NK-92 (cell line): Measurements from ENCODE around the gene KCNAB2.

Experiments used
- DNase-seq: peaks from one replicate; lab custom pipeline; 2025; ENCODE audit not compliant: unreplicated experiment; lab: John Stamatoyannopoulos, UW

The KCNAB2 gene

DNA sequence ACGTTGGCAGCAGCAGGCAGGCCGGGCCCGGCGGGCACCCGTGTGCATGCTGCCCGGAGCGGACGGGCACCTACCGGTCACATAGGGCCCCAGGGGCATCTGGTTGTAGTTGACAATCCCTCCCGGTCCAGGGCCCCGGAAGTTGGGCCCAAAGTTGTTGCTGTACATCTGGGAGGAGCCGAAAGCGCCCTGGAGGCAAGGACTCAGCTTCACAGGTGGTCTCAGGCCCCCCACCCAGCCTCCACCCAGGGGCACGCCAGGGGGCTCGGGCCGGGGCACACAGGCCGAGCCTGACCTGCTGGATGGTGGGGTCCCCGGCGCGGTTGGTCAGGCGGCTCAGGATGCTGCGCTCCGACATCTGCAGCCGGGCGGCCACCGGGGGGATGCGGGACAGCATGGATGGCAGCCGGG is 60.6 kb downstream of the KCNAB2 start:
- DNase-seq: no peak

DNA sequence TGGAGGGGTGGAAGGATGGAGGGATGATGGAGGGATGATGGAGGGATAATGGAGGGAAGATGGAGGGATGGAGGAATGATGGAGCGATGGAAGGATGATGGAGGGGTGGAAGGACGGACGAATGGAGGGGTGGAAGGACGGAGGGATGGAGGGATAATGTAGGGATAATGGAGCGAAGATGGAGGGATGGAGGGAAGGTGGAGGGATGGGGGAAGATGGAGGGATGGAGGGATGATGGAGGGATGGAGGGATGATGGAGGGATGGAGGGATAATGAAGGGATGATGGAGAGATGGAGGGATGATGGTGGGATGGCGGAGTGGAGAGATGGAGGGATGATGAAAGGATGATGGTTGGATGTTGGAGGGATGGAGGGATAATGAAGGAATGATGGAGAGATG is 61.3 kb downstream of the KCNAB2 start:
- no peak for DNase-seq

DNA sequence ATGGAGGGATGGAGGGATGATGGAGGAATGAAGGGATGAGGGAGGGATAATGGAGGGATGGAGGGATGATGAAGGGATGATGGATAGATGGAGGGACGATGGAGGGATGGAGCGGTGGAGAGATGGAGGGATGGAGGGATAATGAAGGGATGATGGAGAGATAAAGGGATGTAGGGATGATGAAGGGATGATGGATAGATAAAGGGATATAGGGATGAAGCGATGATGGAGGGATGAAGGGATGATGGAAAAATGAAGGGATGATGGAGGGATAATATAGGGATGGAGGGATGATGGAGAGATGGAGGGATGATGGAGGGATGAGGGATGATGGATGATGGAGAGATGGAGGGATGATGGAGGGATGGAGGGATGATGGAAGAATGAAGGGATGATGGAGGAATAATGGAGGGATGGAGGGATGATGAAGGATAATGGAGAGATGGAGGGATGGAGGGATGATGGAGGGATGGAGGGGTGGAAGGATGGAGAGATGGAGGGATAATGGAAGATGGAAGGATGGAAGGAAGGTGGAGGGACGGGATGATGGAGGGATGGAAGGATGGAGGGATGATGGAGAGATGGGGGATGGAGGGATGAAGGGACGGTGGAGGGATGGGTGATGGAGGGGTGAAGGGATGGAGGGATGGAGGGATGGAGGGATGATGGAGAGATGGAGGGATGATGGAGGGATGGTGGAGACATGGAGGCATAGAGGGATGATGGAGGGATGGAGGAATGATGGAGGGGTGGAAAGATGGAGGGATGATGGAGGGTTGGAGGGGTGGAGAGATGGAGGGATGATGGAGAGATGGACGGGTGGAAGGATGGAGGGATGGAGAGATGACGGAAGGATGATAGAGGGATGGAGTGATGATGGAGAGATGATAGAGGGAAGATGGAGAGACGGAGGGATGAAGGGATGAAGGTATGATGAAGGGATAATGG is 62.0 kb downstream of the KCNAB2 start:
- no peak for DNase-seq

DNA sequence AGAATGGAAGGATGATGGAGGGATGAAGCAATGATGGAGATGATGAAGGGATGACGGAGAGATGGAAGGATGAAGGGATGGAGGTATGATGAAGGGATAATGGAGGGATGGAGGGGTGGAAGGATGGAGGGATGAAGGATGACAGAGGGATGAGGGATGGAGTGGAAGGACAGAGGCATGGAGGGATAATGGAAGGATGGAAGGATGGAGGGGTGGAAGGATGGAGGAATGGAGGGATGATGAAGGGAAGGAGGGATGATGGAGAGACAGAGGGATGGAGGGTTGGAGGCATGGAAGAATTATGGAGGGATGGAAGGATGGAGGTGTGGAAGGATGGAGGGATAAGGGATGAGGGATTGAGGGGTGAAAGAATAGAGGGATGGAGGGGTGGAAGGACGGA is 62.8 kb downstream of the KCNAB2 start:
- DNase-seq: no peak

DNA sequence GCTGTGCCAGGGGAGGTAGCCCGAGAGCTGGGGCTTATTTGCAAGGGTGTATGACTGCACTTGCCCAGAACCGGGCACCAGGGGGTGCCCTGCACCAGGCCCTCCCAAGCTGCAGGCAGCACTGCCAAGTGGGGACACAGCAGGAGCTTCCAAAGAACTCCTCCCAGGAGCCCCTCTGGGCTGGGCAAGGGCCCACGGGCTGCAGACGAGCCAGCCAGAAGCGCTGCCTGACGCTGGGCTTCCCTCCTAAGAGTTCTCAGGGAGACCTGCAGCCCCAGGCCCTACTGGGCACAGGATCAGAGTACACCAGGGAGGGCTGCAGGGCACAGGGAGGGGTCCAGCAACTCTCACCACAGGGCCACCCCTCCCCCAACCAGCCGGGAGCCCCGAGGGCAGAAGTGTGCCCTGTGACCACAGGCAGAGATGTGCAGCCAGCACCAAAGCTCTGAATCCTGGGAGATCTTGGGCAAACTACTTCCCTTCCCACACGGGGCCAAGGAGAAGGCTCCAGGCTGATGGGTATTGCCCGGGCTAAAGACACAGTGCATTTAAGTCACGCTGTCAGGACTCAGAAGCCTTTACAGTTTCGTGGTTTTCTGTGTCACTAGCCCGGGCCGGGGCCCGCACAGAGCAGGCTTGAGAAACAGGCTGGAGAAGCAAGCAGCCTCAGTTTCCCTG is 63.4 kb downstream of the KCNAB2 start:
- no peak for DNase-seq

DNA sequence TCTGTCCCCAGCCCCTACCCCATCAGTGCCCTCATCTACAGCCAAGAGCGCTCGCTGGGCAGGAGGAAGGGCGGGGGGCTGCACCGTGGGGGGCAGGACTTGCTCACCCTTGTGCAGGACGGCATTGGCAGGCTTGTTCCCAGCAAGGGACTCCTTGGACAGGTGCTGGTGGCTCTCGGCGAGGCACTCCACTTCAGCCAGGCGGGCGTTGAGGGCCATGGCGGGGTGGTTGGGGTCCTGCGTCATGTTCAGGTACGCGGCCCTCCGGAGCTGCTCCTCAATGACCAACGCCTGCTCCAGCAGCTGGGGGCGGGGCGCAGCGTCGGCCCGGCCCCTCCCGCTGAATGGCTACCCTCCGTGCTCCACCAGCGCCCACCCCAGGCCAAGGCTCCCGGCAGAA is 64.0 kb downstream of the KCNAB2 start:
- DNase-seq: no peak

DNA sequence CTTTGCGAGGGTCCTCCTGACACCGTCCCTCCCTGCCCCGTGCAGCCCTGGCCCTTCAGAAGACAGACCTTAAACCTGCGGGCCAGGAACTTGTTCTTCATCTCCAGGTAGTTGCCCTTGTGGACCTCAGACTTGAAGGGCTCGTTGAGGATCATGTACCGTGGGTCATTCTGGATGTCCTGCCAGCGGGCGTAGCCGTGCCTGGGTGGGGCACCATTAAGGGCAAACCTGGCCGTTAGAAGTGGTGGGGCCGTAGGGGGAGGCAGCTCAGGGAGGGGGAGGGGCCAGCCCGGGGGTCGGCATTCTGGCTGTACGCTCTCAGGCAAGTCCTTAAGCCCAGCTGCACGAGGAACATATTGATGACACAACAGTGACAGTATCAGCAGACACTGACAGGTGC is 64.6 kb downstream of the KCNAB2 start:
- no peak for DNase-seq

DNA sequence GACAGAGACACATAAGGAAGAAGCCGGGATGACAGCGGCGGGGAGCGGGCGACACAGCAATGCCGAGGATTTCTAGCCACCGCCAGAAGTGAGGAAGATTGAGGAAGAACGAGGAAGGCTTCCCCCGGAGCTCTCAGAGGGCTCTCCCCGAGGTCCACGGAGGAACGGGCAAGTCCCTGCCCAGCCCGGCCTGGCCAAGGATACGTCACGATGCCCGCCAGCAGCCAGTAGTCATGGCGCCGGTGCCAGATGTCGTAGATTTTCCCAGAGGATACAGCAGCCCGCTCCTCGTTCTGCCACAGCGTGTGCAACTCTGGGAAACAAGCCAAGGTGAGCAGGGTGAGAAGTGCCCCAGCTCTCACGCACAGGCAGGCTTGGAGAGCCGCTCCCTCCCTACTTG is 65.9 kb downstream of the KCNAB2 start:
- DNase-seq: no peak

DNA sequence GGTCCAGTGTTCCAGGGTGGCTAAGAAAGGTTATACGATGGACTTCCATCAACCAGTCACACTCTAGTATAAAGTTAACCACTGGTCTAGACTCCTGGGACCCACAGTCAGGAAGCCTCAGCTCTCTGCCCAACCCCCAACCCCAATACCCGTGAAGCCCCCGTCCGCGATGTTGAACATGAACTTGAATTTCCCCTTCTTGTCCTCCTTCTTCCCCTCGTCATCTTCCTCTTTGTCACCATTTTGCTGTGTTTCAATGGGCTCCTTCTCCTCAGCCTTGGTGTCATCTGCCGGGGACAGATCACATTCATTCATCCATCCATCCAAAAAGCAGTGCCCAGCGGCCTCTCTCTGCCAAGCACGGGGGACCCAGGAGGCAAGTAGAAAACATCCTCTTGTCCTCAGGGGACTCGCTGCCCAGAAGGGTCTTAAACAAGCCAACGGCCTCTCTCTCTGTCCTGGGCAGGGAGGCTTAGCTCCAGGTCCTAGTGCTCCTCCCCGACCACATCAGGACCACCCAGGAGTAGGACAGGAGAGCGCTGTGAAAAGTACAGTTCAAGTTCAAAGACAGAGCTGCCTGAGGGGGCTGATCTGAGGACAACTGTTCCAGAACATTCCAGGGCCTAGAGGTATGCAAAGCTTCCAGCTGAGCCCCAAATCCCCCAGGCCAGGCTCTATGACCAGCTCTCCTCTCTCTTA is 66.5 kb downstream of the KCNAB2 start:
- DNase-seq: no peak

DNA sequence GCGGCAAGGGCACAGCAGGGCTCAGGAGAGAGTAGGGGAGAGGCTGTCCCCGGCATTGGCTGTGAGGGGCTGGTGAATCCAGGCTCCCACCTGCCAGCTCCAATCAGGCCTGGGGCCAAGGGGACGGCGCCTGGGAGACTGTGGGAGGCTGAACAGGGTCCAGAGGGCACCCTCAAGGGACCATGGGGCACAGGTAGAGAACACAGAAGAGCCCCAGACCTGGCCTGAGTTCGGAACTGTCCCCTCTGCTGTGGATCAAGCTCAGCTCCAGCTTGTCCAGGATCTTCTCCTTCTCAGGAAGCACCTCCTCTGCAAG is 67.0 kb downstream of the KCNAB2 start:
- no peak for DNase-seq

DNA sequence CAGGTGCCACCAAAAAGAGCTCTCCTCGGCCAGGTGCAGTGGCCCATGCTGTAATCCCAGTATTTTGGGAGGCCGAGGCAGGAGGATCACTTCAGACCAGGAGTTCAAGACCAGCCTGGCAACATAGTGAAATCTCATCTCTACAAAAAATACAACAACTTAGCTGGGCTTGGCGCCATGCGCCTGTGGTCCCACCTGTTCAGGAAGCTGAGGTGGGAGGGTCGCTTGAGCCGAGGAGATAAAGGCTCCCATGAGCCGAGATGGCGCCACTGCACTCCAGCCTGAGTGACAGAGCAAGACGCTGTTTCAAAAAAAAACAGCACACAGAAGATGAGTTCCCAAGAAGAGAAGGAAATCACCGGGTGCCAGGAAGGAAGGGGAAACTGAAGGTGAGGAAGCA is 67.4 kb downstream of the KCNAB2 start:
- no peak for DNase-seq

DNA sequence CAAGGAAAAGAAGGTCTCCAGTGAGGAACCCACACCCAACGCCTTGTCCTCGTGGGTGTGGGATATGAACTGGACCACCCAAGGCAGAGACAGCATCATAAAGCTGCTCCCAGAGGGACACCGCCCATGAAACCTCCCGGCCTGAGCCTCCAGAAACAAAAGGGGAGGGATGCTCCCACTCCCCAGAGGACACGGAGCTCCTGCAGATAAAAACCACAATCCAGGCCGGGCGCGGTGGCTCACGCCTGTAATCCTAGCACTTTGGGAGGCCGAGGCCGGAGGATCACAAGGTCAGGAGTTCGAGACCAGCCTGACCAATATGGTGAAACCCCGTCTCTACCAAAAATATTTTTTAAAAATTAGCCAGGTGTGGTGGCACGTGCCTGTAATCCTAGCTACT is 68.1 kb downstream of the KCNAB2 start:
- DNase-seq: no peak

DNA sequence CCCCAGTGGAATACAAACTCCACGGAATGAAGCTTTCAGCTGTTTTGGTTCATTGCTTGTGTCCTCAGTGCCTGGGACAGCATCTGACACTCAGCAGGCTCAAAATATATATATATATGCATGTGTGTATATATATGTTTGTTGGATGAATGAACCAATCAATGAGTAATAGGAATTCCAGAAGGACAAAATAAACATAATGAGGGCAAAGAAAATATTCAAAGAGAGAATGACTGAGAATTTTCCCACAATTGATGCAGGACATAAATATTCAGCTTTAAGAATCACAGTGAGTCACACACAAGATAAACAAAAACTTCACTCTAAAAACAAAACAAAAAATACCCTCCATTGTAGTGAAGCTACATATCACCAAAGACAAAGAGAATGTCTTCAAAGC is 70.4 kb downstream of the KCNAB2 start:
- no peak for DNase-seq

DNA sequence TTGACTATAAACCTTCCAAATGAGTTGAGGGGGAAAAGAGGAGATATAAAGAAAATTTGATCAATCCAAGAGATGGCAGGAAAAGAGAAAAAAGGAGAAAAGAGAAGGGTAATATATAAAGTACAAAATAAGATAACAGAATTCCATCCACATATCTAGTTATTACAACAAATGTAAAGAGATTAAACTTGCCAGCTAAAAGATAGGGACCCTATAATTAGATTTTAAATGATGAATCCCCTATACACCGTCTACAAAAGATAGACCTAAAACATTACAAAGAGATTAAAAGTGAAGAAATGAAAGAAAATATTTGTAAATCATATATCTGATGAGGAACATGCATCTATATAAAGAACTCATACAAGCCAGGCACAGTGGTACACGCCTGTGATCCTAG is 71.4 kb downstream of the KCNAB2 start:
- no peak for DNase-seq

DNA sequence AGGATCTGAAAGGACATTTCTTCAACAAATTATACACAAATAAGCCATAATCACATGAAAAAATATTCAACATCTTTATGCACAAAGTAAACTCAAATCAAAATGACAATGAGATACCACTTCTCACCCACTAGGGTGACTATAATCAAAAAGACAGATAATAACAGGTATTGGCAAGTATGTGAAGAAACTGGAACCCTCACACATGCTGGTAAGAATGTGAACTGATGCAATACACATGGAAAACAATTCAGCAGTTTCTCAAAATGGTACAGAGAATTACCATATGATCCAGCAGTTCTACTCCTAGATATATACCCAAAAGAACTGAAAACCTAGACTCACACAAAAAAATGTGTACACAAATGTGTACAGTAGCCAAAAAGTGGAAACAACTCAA is 71.9 kb downstream of the KCNAB2 start:
- no peak for DNase-seq

DNA sequence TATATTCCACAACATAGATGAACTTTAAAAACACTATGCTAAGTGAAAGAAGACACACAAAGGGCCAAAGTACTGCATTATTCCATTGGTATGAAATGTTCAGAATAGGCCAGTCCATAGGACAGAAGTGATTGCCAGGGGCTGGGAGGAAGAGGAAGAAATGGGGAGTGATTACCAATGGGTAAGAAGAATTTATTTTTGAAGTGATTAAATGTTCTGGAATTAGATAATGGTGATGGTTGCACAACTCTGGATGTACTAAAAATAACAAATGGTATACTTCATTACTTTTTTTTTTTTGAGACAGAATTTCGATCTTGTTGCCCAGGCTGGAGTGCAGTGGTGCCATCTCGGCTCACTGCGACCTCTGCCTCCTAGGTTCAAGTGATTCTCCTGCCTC is 72.7 kb downstream of the KCNAB2 start:
- DNase-seq: no peak

DNA sequence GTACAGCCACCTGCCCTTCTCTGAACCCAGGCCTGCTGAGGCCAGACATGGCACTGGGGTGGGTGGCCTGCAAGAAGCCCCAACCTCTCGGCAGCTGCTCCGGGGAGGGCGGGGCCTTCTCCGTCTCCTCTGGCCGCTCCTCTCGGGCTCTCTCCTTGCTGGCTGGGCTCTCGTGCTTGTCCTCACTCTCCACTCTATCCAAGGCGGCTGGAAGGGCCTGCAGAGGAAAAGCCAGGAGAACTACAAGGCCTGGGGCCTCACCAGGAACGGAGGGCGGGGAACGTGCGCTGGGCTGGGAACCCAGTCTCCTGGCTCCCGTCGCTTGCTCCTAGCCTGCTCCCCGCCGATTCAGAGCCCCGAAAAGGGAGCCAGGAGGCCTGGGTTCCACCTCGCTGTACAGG is 75.3 kb downstream of the KCNAB2 start:
- no peak for DNase-seq

DNA sequence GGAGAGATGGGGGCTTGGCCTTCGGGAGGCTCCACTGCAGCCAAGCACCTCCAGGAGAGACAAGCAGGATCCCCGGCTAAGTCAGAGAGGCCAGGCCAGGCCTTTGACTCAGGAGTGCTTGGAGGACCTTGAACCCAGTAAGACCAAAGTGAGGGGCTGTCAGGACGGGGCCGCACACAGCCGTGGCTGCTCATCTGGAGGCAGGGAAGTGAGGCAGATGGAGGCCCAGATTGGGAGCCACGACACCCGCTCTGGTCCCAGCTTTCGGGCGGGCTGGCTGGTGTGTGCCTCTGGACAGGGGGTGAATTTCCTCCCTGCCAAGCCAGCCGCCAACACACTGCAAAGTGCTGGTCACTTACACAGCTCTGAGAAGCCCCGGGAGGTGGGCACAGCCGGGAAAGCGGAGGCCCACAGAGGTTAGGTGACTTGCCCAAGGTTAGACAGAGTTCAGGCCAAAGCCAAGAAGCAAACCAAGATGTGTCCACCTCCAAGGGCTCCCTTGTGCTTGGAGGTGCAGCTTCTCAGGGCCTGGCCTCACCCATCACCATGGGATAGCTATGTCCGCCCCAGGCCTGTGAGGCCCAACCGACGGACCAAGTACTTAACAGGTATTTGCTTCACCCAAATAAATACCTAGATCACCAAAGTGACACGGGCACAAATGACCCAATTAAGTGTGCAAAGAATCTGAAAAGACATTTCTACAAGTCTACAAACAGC is 76.1 kb downstream of the KCNAB2 start:
- no peak for DNase-seq

DNA sequence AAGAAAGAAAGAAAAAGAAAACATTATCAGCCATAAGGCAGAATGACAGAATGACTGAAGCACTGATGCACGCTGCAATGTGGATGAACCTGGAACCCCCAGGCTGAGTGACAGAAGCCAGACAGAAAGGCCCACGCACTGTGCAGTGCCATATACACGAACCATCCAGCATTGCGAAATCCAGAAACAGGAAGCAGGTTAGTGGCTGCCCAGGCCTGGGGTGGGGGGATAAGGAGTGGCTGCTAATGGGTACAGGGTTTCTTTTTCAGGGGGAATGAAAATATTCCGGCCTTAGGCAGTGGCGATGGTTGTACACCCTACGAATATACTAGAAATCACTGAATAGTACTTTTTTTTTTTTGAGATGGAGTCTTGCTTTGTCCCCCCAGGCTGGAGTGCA is 77.4 kb downstream of the KCNAB2 start:
- no peak for DNase-seq

DNA sequence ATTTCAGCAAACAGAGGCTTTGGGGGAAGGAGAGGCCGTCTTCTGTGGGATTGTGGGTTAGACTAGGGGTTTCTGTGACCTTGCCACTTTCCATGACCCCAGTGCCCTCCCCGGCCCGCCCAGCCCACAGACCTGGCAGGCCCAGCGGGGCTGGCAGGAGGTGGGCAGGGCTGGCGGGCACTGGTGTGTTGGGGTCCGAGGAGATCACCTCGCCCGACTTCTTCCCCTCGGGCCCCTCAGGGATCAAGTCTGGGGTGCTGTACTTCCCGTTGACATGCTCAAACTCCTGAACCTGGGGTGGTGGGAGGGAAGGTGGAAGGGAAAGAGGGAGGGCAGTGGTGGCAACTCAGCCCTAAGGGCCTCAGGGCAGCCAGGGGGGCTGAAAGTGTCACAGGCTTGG is 78.1 kb downstream of the KCNAB2 start:
- no peak for DNase-seq

DNA sequence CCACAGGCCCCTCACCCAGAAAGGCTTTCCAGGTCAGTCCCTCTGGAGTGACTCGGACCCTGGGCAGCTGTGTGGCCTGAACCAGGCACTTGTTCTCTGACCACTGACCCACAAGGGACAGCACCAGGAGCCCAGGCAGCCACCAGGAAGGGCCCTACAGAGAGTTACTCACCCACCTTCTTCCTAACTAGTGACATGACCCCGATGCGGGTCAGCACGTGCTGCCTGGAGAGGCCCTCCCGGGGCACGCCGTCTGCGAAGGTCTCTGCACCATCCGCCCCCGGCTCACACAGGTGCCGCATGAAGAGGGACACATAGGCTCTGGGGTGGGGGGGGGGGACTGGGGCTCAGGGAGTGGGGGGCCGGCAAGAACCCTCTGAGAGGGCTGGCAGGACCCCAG is 78.7 kb downstream of the KCNAB2 start:
- no peak for DNase-seq
